Lower leg skin (tissue), 3 donors: Measurements from ENCODE around the gene CDK12.

ENCODE experiments used
- POLR2A ChIP-seq, 2 donors: fragments of 450-650 bp; IDR thresholded peaks; one replicate each; pipeline ENCODE4 v1.6.1; 2016 to 2017; ENCODE audit warnings: antibody characterized with exemption in 2 of 2, mild to moderate bottlenecking in 1 of 2, moderate library complexity in 1 of 2
- TF ChIP-seq, protein P1 (sequence below), 3 donors: fragments of 450-650 bp; IDR thresholded peaks; one replicate each; pipeline ENCODE4 v1.5.1; 2016; ENCODE audit warnings: antibody characterized with exemption in 3 of 3, mild to moderate bottlenecking in 3 of 3, moderate library complexity in 2 of 3

DNA sequence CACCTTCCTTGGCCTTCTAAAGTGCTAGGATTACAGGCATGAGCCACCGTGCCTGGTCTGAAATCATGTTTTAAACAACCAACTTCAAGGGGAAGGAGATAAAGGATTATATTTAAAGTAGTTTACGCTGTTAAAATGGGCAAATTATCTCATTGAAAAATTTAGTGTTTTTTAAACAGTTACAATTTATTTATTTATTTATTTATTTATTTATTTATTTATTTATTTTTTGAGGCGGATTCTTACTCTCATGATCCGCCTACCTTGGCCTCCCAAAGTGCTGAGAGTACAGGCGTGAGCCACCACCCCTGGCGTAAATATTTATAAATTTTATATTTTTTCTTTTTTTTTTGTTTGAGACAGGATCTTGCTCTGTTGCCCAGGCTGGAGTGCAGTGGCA is 22.2 kb downstream of the CDK12 start:
- TF ChIP-seq POLR2A (IDR thresholded peaks at IDR 0.05): no peak
- TF ChIP-seq, protein P1, sequence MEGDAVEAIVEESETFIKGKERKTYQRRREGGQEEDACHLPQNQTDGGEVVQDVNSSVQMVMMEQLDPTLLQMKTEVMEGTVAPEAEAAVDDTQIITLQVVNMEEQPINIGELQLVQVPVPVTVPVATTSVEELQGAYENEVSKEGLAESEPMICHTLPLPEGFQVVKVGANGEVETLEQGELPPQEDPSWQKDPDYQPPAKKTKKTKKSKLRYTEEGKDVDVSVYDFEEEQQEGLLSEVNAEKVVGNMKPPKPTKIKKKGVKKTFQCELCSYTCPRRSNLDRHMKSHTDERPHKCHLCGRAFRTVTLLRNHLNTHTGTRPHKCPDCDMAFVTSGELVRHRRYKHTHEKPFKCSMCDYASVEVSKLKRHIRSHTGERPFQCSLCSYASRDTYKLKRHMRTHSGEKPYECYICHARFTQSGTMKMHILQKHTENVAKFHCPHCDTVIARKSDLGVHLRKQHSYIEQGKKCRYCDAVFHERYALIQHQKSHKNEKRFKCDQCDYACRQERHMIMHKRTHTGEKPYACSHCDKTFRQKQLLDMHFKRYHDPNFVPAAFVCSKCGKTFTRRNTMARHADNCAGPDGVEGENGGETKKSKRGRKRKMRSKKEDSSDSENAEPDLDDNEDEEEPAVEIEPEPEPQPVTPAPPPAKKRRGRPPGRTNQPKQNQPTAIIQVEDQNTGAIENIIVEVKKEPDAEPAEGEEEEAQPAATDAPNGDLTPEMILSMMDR (IDR thresholded peaks at IDR 0.05): no peak
